ENCODE results near the gene RAP1B.
A peak's percentile ranks its signal among the peaks of the same experiment; 100 is the strongest.

Gene RAP1B

DNA sequence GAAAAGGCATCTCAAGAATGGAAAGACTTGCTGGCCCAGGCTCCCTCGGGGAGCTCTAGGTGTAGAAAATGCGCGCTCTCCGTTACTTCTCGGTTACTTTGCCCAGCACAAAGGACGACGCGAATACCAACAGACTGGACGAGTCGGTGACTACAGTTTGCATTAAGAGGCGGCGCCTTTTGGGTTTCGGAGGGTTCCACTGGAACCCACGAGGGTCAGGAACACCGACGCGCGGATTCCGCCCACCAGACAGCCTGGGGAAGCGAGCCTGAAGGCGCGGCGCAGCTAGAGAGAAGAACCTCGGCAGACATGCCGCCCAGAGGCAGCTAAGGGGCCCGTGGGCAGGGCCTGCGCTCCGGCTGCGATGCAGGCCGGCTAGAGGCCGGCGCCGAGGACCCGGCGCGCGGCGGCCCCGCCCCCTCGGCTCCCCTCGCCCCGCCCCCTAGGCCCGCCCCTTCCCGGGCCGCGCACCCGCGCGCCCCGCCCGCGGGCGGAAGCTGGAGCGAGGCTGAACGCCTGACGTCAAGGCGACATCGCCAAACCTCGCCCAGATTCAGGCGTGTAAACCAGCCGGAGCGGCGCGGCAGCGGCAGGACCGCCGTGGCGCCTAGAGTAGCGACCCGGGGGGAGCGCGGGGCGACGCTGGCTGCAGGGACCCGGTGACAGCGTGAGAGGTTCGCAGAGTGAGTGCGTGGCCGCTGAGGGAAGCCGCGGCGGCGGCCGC, at the start of gene RAP1B:
TSS of gene RAP1B (plus strand) at position 530 of the 724 bp plus-strand sequence. CDS start 37,826 bp downstream, outside the sequence.
- DNase-seq (ENCODE audit: low spot score), result peak; percentile 84

DNA sequence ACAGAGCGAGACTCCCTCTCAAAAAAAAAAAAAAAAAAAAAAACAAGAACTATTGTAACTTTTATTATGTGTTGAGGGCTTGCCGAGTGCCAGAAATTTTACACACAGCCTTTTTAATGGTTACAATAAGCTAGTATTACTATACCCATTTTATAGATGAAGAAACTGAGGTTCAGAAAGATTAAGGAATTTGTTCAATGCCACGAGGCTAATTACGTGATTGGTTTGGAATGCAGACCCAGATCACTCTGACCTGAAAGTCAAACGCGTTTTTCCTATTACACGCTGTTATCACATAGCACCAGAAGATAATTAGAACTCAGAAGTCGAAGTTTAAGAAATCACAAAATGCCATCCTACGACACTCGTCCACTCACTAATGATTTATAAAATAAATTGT, 48.9 kb upstream of the RAP1B start:
- no peak for DNase-seq (ENCODE audit: low spot score)

DNA sequence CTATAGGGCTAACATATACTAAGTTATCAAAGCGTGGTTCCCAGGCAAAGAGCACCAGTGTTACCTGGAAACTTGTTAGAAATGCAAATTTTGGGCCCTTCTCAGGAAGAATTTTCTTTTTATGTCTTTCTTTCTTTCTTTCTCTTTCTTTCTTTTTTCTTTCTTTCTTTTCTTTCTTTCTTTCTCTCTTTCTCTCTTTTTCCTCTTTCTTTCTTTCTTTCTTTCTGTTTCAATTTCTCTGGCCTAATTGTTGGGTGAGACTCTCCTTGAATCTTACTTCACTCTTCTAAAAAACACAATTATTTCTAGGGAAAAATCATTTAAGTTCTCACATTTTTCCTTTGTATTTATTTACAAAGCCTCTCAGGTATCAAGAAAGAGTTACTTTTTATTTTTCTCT, 46.5 kb upstream of the RAP1B start:
- no peak for DNase-seq (ENCODE audit: low spot score)

DNA sequence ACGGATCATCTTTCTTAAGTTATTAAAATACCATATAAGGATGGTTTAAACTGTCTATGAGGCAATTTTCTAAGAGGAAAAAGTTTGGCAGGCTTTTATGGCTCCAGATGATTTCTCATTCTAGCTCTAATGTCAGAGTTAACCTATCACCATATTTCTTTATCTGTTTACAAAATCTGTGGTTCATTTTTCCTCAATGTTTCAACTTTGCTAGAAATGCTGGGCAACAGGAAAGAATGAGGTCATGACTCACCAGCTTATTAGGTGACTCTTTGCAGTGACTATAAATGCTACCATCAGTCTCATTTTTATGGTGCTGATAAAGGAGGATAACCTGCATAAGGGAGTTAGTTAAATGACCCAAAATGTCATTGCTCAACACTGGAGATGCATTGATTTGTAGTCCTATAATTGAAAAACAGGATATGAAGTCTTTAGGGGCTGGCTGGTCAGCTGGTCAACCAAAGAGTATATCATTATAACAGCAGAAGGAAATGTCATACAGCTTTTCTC, 45.3 kb upstream of the RAP1B start:
- no peak for DNase-seq (ENCODE audit: low spot score)

DNA sequence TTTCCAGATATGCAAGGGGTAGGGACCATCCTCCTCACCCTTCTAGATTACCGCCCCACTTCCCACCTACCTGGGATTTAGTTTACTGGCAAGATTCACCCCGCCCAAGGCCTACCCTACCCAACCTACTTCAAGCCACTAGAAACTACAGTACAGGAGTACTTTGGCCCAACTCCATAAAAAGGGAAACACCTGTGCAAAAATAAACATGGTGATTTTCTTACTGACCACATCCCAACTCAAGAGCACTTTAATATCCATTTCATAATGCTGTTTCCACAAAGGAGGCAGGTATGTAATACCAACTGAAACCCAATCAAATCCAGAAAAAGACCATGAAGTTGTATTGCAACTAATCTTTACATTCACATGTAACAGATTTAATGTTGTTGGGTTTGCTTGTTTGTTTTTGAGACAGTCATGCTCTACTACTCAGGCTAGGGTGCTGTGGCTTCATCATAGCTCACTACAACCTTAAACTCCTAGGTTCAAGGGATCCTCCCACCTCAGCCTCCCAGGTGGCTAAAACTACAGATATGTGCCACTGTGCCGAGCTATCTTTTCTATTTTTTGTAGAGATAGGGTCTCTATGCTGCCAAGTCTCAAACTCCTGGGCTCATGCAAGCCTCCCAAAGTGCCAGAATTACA, 41.7 kb upstream of the RAP1B start:
- no peak for DNase-seq (ENCODE audit: low spot score)

DNA sequence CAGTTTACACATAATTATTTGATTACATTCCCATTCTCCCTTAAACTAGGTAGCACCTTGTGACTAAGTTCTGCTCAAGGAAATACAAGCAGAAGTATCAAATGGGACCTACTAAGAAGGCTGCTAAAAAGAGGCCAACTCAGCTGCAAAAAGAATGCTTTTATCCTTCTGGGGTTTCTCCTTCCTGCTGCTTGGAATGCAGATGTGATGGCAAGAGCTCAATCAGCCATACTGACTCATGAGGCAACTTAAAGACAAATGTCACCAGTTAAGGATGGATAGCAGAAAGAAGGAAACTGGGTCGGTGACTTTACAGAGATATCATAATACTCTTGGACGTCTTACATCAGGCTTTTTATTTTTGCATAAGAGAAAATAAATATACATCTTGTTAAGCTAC, 38.0 kb upstream of the RAP1B start:
- DNase-seq (ENCODE audit: low spot score), result no peak

DNA sequence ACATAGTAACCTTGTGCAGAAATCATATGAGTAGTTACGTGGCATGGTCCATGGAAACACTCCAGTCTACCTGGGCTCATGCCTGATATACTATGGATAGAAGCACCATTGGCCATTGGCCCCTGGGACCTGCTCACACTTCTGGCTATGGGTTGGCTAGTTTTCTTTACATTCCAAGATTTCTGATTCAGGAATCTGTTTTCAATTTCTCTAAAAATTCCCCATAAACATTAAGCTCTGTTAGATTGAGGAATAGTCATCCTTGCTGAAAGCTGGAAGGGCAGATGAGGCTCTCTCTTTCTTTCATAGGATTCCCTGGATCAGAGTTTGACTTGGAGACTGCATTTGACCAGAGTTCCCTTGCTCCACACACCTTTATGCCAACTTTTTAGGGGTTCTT, 37.3 kb upstream of the RAP1B start:
- DNase-seq (ENCODE audit: low spot score), result no peak

DNA sequence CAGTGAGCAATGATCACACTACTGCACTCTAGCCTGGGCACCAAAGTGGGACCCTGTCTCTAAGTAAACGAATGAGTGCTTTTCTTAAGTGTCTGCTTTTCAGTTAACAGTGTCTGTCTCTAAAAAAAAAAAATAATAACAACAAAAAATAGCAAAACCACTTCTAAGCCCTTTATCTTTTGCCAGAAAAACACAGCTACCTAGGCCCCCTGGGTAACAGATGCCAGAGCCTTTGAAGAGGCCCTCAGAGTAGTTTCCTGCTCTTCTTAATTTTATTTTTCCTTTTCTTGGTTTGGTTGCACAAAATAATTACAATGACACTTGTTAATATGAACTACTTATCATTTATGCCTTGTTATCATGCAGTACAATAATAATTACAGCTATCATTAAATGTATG, 32.8 kb upstream of the RAP1B start:
- DNase-seq (ENCODE audit: low spot score), result no peak

DNA sequence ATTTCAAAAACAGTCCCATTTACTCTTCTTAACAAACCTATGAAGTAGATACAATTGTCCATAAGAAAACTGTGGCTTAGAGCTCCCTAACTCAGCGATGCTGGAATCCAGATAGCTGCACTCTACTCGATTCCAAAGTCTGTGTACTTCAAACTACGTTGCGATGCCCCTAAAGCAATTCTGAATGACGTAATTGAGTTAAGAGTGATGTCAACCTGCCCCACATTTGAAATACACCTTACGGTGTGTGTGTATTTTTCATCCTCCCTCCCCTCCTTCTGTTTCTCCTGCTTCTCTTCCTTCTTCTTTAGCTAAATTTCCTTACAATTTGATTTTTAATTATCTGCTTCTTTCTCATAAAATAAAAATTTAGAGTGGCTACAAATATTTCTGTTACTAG, 31.9 kb upstream of the RAP1B start:
- DNase-seq (ENCODE audit: low spot score), result no peak

DNA sequence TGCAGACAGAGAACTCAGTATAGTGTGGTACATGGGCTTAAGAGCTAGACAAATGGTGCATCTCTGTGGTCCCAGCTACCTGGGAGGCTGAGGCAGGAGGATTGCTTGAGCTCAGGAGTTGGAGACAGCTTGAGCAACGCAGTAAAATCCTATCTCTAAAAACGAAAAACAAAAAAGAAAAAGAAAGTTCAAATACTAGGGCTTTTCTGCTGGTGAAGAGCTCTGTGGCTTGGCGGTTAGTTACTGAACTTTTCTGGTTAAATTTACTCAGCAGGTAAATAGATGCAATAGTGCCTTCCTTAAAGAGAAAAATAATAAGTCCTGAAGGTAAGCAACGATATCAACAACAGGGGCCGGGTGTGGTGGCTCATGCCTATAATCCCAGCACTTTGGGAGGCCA, 31.4 kb upstream of the RAP1B start:
- DNase-seq (ENCODE audit: low spot score), result no peak

DNA sequence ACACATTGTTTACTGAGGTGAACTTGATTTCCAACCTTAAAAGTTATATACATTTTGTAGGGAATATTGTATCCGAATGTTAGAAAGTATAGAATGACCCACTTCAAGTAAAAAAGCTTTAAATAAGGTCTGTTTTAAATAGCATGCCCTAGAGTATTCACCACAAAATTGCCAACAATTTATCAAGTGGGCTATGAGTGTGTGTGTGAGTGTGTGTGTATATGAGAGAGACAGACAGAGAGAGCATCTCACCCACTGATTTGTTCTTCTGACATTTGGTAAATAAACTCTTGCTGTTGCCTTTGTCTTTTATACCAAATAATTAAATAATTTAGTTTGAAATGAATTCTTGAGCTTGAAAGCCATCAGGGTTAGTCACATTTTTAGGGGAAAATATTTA, 29.8 kb upstream of the RAP1B start:
- no peak for DNase-seq (ENCODE audit: low spot score)

DNA sequence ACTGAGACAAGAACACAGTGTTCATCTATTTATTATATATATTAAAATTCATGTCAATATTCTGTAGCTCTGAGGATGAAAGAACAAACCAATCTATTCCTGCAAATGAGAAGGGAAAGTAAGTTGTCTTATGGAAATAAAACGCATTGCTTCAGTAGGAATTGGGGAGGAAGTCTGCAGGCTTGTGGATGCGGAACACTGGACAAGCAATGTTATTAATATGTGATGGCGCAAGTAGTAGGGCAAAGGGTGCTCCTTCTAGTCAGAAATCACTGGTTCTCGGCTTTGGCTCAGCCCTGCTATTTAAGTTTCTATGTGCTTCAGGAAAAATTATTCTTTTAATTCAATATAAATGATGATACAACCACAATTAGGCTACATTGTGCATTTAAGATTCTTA, 28.8 kb upstream of the RAP1B start:
- DNase-seq (ENCODE audit: low spot score), result no peak

DNA sequence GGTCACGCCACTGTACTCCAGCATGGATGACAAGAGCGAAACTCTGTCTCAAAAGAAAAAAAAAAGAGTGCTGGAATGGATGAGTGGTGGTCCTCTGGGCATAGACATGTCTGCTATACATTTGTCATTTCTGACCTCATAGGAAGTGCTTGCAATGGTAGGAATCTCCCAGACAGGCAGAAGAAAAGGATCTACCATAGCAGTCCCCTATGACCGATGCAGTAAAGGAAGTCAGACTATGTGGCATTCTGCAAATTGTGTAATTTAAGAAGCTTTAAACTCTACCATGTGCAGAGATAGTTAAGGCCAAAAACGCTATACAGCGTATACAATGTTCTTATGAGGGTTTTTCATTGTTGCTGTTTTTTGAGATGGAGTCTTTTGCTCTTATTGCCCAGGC, 24.7 kb upstream of the RAP1B start:
- DNase-seq (ENCODE audit: low spot score), result no peak

DNA sequence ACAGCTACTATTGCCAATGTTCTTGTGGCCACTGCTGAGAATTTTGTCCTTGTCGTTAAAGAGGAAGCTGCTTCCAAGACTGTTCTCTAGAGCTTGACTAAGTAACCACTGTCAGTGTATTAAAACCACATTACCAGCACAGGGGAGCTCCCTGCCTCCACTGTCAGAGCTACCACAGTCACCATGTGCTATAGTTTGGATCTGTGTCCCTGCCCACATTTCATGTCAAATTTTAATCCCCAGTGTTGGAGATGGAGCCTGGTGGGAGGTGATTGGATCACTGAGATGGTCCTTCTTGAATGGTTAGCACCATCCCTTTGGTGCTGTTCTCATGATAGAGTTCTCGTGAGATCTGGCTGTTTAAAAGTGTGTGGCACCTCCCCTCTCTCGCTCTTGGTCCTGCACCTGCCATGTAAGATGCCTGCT, 23.2 kb upstream of the RAP1B start:
- no peak for DNase-seq (ENCODE audit: low spot score)

DNA sequence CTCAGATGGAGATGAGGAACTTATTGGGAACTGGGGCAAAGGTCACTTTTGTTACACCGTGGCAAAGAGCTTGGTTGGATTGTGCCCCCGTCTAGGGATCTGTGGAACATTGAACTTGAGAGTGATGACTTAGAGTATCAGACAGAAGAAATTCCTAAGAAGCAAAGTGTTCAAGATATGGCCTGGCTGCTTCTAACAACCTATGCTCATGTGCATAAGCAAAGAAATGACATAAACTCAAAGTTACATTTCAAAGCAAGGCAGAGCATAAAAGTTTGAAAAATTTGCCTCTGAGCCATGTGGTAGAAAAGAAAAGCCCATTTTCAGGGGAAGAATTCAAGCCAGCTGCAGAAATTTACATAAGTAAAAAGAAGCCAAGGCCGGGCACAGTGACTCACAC, 21.5 kb upstream of the RAP1B start:
- DNase-seq (ENCODE audit: low spot score), result no peak

DNA sequence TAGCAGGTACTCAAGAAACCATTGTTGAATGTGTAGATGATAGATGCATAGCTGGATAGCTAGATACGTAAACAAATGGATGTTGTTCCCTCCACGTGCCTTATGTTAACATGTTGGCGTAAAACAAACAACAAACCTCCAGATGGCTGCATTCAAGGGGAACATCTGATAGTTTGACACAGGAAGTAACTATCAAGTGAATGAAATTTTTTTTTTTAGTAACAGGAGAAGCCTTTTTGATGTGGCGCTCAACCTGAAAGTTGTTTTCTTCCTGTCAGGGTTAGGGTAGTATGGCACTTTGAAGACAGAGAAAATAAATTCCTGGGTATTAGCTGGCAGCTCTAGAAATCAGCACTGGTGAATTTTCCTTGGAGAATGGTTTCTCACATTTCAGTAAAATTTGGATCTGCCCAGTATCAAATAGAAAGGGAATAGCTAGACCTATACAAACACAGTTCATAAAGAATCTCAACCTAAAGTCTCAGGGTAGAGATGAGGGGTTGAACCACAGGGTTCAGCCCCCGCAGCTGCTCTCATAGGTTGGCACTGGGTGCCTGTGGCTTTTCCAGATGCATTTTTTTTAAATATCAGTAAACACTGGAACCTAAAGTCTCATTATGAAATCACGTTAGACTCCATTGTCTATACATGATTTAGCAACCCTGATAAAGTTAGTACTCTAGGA, 18.8 kb upstream of the RAP1B start:
- no peak for DNase-seq (ENCODE audit: low spot score)

DNA sequence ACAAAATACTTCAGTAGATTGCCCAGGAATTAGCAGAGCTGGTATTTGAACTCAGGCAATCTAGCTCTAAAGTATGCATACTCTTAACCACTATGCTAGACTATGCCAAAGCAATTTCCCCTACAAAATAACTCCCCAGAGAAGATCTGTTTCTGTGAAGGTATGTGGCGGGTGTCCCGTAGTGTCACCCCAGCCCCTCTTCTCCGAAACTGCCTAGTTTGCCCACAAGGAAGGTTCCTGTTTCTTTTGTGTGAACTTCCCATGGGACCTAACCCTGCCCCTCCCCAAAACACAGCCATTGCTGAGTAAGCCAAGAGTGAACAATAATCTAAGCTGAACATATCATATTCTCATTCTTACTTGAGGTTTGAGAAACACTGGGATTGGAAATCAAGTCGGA, 15.5 kb upstream of the RAP1B start:
- no peak for DNase-seq (ENCODE audit: low spot score)

DNA sequence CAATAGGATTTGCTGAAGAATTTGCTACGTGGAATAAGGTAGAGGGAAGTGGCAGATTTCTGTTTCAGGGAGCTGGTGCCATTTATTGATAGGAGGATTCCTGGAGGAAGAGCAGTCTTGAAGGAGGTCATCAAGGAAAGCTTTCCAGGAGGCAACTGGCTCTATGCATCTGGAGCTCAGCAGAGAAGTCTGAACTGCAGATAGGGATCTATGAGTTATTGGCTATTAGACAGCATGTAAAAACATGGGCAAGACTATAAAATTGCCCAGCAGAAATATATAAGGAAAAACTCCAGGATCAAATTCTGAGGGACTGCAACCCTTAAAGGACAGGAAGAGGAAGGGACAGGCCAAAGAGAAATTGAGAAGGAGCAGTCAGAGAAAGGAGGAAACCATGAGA, 8.9 kb upstream of the RAP1B start:
- no peak for DNase-seq (ENCODE audit: low spot score)

DNA sequence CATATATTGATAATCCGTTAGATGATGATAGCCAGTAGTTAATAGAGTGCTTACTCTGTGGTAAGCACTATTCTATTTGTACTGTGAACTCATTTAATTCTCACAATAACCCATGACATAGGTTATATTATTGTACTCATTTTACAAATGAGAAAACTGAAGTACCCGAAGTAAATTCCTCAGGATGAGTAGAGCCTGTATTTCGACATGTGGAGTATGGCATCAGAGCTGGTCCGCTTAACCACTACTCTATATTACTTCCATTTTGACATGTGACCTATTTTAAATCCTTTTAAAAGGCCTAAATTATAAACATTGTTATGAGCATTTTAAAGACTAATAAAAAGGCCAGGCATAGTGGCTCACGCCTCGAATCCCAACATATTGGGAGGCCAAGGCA, 8.0 kb upstream of the RAP1B start:
- DNase-seq (ENCODE audit: low spot score), result no peak

DNA sequence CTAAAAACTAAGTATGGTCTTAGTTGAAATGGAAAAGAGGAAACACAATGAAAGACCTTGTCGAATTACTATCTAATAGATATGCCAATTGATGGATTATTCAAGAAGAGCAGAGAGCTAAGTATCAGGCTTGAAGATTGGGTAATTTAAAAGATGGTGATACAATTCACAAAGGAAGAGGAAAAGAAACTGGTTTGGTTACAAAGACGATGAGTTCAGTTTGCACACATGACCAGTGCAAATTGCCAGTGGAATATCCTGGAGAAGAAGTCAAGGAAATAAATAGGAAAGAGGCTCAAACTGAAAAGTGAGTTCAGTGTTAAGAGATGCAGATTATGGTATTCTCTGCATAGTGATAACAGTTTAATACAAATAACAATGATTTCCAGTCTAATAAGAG, 2.5 kb upstream of the RAP1B start:
- no peak for DNase-seq (ENCODE audit: low spot score)

DNA sequence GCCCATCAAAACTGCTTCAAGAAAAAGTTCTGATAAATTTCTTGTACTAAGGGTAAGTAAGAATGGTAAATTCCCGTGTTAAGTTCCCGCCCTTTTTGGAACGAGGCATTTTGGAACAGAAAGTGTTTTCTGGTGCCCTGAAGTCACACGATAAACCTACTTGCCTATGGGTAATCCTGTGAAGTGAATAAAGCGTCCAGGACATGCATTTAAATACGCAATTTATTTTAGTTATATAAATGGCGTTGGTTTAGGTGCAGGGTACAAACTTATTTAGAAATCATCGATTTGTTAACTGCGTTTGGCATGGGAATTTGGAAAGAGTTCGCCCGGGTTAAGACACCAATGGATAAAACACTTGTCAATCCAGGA, 715 bp upstream of the RAP1B start:
- no peak for DNase-seq (ENCODE audit: low spot score)

DNA sequence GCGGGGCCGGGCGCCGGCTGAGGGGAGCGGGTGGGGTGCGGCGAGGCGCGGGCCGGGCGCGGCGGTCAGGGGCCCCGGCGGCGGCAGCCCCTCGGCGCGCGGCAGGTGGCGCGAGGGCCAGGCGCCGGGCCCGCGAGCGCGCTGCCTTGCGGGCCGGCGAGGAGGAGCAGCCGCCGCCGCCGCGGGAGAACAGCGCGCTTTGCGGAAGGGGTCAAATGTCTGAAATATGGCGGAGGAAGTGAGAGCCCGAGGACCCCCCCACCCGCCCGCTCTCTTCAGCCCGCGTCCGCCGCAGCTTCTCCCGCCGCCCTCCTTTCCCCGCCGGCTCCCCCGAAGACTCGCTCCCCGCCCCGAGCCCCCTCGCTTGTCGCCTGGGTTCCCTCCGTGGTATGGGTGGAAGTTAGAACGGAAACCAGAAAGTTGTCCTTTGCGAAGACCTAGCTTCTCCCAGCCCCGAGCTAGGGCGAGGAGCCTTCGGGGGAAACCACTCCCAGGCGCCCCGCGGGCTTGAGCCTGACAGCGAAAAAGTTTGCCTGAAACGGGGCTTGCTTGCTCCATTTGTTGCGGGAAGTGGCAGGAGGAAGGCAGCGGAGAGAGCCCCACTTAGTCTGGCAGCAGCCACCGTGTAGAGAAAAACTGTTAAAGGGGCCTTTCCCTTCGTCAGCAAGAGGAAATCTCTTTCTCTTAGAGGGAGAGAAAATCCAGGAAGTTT, 551 bp downstream of the RAP1B start:
- peak; percentile 35 for DNase-seq (ENCODE audit: low spot score)

DNA sequence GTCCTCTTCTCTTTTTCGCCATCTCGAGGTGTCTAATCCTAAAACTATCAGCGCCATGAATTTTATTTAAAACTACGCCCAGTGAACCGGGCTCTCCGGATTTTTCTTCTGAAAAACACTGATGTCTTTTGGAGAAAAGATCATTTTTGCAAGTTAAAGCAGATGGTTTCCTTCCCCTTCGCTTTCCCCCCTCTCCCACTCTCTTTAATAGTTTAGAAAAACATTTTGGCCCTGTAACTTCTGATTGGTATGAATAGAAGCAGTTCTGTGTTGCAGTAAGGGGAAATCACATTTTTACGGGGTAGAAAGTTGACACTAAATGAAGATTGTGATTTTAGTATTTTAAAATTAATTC, 1.1 kb downstream of the RAP1B start:
- DNase-seq (ENCODE audit: low spot score), result no peak
